Superior temporal gyrus (tissue), 1 donor: ENCODE measurements around the gene TBX5.

Experiments used
- DNase-seq: peaks from one replicate; pipeline ENCODE4 v3.0.0-alpha.2; 2016; ENCODE audit errors: extremely low spot score

The TBX5 gene

DNA sequence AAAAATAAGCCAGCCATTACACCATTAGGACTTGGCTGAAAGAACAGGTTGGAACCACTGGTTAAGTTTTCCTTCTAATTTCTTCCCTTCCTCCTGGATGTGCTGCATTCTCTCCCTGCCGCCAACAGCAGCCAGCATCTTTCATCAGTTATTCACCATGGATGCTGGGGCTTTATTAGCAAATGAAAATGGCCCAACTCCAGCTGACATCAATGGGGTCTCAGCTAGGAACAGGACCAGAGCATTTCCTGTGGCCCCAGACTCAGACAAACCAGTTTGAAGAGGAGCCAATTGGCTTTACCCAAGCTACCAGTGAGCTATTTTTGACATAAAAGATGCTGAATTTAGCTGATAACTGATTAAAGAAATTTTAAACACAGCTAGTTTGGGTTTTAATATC, 26.0 kb upstream of the TBX5 start:
- DNase-seq: no peak

DNA sequence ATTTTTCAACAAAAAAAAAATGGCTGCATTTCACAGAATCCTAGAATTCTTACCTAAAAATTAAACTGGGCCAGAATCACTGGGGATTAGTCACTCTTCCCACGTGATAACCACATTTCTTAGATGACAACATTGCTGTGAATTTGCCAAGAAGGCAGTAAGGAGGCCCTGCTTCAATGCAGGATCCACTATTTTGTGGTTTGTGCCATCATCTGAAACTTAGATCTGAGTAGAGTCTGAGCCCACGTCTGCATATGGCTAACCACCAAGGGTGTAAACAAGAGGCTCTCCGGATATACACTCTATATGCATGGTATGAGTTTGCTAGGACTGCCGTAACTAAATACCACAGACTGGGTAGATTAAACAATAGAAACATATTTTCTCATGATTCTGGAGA, 24.4 kb upstream of the TBX5 start:
- no peak for DNase-seq

DNA sequence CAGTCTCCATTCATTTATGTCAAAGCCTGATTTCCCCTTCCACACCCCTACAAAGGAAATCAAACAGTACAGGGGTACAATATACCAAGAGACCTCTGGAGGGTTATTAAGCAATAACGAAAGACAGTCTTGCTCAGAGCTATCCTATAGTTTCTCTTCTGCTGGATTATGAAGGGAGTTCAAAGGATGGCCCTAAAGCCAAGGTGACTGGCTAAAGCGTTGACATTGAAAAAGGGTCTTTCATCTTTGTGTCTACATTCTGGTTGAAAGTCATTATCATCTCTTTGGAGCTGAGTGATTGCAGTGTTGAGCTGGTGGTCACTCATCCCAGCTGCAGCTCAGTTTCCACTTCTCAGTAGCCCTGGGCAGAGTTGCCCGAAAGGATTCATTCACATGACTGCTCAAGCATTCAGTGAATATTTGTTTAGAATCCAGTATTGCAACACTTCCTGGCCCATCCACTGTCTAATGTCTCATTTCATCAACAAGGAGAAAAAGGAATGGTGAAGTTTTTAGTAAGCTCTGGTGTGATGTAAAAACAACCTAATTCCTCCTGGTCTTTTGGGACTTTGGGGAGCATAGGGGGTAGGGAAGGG, 19.2 kb upstream of the TBX5 start:
- no peak for DNase-seq

DNA sequence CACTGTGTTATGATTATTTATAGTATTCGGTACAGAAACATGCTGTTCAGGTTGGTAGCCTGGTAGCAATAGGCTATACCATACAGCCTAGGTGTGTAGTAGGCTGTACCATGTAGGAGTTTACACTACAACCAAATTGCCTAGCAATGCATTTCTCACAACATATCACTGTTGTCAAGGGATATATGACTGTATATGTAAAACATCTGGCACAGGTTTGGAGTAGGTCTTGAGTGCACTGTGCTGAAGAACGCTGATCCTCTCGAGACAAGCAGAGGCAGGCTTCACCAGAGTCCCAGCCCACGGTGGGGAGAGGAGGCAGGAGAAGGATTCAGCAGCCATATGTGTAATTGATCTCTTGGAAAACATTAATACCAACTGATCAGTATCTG, 15.0 kb upstream of the TBX5 start:
- no peak for DNase-seq

DNA sequence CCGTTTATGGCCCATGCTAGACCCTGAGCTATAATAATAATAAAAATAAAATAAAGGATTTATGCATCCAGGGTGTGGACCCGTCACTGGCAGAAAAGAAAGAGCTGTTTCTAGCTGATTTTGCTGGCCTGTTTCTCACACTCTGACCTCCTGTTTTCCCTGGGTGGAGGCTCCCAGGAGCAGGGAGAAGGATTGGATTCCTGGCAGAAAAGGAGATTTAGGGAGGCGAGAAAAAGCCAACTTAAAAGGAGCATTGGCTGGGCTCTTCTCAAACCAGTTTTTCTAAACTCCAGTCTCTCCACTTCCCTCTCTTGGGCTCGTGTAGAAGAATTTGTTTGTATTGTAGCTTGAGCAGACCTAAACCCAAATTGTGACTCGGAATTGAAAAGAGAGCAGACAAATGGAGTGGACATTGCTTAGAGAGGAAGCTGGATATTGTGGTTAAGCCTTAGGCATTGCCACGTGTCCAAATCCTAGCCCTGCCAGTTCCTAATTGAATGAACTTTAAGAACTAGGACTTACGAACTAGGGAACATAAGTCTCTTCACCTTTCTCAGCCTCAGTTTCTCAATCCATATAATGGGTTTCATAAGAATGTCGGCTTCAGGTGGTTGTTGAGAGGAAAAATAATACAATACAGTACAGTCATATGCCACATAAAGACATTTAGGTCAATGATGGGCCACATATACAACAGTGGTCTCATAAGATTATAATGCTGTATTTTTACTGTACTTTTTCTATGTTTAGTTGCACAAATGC, 14.4 kb upstream of the TBX5 start:
- no peak for DNase-seq

DNA sequence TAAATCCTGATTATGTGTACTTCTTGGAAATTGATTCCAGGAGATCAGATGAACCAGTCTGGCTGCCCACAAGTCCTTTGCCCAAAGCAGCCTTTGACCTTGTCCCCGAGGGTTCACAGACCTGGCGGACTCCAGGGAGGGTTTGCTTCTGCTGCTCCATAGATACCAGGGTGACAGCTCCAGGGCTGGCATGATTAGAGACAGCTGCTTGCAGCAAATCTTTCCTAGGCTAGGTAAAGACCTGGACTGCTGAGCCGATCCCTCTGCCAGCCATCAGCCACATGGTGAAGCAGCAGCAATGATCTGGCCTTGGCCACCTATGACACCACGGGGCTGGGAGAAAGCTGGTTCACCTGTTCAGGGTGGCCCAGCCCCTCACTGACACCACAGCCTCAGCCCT, 10.1 kb upstream of the TBX5 start:
- no peak for DNase-seq

DNA sequence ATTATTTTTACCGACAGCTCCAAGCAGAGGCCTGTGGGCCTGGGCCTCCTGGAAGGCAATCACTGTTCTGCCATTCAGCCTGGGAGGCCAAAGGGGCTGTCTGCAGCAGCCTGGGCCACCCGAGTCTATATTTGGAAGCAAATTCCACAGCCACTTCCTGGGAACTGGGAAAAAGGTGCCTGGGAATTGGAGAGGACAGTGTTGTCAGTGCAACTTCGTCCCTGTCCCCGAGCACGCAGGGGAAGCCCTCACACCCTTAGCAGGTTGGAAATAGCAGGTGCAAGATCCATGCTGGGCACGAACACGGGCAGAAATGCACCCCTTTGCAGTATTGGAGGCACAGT, 9.6 kb upstream of the TBX5 start:
- DNase-seq: no peak

DNA sequence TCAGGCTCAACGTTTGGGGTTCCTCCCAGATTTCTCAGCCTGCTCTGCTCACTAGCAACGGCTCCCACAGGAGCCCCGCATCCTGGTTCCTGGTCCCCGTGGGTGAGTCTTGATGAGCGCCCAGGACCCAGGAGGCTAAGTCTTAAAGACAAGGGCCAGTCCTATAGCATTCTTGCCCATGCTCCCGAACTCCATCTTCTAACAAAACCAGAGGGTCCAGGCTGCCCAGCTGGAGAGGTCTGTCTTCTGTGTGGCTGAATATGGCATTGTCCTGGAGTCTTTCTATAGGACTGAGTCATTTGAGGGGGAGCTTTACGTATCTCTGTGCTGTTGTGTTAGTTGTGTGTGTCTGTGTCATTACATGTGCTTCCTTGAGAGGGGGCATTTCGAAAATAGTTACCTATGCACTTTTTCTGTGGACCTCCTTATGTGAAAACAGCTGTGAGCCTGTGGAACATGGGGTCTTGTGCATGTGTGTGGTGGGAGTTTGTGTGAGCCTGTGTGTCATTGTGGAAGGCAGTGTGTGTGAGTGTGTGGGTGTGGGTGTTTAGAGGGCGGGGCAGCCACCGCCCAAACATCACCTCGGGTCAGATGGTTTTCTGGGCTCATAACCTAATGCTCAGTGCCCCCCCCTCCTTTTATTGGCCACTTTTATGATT, 9.1 kb upstream of the TBX5 start:
- no peak for DNase-seq

DNA sequence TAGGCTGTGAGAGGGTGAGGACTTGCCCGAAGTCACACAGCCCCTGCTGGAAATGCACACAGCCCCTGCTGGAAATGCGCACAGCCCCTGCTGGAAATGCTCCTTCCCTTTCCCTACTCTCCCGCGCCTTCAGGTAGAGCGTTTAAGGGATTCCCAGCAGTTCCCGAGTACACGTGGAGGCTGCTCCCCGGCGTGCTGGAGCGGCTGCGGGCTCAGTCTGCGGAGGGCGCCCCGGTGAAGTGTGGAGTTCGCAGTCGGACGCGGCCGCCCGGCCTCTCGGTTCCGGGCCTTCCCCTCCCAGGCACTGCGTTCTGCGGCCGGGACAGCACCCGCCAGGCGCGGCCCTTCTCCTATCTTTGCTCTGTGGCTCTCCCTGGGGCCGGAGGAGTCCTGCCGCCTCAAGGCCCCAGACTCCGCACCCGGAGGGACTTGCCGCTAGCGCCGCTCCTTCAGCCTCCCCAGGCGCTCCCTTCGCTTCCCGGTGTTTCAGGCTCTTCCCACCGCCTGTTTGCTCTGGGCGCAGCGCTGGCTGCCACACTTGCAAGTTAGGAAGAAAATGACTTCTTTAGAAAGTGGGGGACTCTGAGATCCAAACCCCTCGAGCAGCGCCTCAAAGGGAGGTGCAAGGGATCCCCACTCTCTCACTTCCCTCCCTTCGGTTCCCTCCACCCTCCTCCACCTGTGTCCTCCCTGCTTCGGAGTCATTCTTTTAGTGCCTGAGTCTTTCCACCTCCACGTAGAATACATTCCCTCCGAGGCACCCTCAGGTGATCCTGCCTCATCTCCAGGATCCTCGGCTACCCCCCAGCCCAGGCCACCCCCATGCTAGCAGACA, 8.3 kb upstream of the TBX5 start:
- no peak for DNase-seq

DNA sequence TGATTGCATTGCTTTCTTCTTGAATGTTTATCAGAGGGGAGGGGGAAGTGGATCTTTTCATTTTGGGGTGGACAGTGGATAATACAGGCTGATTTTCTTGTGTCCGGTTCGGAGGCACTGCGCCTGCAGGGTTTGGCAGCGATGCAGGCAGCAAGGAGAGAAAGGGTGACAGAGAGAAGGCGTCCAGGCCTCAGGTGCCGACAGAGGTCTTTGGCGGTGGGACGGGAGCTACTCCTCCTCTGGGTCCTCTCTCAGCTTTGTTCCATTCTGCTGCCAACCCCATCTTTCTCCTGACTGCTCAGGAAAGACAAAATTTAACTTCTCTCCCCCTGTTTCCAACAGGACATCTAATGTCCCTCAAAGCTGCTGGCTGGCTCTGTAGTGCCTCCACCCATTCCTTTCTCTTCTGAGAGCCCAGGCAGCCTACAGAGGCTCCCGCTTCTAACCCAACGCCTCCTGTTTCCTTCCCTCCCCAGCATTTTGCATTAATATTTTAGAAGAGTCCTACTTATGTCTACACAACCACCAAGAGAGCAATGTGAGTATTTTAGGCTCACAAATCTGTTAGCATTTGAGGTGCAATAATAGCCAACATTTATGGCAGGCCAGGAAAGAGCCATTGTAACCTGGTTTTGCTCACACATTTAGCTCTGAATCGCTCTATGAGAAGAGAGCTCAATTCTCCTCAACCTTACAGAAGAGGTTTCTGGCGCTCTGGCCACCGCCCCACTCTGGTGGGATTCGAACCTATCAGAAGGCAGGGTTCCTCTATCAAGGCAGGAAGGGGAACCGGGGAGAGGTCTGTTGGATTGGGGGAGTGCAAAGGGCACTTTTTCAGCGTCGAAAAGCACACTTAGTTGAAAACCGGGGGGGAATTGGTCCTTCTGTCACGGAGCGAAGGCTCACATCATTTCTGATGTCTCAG, 7.1 kb upstream of the TBX5 start:
- no peak for DNase-seq

DNA sequence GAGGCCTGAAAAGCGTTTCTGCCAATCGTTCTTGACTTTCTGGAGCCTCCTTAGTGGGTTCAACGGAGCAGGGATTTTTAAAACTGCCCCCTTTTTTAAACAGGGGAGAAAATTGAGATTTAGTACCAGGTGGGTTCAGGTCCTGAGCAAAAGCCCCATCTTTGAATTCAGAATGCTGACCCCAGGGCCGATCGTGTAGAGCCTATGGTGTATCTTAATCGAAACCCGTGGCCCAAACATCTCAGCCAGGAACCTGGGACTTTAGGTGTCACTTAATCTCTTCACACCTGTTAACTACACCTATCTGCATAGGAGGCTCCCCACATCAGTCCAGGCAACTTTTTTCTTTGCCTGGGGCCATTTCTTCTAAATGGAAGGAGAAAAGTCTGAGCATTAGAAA, 6.4 kb upstream of the TBX5 start:
- DNase-seq: no peak

DNA sequence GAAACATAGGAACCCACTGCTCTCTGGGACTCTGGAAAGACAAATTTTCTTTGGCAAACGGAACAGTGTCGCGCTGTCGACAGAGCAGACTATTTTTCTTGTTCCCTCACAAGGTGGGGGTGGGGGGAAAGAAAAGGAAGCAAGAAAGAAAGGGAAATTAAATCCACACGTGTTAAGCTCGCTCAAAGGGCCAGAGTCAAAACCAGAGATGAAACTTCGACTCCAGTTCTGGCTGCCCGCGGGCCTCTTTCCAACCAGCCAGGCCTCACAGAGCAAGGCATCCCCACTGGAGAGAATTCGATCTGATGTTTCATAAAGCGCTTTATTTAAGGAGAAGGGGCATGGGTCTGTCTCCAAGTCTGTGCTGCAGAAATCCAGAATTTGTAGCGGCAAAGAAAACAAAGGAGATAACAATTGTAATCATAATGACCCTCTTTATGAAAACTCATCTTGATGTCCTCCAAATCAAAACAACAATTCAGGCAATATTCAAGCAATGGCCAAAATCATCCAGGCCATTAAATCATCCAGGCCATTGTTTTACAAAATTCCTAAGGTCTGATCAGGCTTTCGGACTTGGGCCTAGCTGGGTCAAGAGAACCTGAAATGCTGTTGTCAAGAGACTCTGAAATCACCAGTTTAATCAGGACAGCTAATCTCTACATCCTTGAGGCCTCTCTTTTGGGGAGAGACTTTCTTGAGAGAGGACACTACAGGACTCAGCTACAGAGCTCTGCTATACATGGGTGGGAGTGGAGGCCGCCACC, 5.3 kb upstream of the TBX5 start:
- DNase-seq: no peak

DNA sequence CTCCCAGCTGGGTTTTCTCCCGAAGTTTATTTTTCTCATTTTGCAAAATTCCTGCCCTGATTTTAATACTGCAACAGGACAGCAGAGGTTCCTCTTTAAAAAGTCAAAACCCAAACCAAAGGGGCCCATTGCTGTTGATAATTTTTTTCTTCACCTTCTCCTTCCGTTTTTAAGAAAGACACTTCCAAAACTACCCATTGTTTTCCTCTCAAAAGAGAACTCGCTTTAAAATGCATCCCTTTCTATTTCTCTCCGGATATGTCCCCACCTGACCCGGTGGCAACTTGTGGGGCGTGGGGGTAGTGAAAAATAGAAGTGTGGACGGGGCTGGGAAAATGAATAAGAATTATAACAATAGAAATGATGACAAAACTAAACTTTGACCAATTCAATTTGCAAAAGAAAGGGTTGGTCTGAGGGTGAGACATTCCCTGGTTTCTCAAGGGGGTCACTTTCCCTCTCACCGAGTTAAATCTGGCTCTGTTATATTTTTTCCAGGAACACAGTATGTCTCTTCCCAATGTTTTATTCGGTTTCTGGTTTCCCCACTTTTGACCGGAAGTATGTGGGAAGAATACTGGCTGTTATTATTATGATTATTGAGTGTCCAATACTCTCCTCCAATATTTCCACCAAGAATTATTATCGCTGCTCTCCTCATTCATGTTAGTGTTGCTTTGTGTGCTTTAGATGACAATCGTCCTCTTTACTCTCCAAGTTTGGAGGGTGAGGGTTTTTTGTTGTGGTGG, 4.1 kb upstream of the TBX5 start:
- no peak for DNase-seq

DNA sequence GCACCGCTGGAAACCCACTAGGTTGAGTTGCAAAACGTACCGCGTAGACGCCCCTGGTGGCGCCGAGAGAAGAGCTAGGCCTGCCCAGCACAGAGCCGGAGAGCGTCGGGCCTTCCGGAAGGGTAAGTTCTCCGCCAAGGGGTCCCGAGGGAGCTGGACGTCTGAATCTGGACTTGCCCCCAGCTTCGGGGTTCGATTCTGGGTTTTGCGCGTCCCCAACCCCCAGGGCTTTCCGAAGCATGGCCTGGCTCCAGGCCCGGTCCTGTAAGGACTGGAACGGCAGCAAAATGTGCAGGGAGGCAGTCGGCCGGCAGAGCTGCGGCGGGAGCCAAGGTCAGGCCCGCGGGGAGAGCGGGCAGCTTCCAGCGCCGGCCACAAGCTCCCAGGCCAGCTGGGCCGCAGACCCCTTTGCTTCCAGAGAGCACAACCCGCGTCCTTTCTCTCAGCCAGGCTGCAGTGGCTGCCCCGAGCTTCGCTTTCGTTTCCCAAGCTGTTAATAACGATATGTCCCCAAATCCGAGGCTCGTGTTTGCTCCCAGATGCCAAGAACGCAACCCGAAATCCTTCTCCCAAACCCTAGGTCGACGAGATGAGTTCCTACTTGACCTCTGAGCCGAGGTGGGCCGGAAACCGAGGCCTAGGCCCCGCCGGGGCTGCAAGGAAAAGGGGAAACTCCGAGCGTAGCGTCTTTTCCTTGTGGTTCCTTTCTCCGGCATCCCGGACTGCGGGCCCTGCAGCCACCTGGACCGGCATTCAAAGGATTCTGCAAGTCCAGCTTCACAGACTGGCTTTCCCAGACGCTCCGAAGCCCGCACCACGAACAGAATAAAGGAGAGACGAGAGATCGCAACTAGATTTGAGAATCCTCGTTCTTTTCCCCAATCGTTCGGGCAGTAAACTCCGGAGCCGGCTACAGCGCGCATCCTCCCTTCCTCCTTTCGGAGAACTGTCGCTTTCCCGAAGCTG, 3.2 kb upstream of the TBX5 start:
- no peak for DNase-seq

DNA sequence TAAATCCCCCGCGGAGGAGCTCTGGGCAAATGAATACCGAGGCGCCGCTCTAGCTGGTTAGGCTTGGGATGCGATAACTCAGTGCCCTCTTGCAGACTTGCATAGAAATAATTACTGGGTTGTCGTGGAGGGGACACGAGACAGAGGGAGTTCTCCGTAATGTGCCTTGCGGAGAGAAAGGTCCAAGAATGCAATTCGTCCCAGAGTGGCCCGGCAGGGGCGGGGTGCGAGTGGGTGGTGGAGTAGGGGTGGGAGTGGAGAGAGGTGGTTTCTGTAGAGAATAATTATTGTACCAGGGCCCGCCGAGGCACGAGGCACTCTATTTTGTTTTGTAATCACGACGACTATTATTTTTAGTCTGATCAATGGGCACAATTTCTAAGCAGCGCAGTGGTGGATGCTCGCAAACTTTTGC, 2.5 kb upstream of the TBX5 start:
- DNase-seq: no peak

DNA sequence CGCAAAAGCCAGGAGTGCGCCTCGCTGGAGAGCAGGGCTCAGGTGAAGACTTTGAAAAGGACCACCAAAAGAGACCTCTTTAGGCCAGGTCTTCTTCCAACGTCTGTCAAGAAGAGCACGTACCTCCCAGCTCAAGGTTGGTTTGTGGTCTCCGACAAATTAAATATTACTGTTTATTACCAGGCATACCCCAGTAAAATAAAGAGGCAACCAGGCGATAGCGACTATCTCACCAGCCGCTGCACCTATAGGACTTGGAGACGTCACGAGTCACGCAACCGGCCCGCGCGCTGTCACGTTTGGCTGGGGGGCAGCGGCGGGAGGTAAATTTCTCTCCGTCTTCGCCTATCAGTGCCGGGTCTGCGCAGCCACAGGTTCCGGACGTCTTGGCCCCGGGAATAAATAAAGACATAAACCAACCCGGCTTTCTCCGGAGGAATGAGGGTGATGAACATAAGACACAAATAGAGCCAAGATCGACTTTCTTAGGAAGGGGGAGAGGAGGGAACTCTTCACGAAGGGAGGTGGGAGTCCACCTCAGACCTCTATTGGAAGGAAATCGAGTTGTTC, 2.0 kb upstream of the TBX5 start:
- no peak for DNase-seq

DNA sequence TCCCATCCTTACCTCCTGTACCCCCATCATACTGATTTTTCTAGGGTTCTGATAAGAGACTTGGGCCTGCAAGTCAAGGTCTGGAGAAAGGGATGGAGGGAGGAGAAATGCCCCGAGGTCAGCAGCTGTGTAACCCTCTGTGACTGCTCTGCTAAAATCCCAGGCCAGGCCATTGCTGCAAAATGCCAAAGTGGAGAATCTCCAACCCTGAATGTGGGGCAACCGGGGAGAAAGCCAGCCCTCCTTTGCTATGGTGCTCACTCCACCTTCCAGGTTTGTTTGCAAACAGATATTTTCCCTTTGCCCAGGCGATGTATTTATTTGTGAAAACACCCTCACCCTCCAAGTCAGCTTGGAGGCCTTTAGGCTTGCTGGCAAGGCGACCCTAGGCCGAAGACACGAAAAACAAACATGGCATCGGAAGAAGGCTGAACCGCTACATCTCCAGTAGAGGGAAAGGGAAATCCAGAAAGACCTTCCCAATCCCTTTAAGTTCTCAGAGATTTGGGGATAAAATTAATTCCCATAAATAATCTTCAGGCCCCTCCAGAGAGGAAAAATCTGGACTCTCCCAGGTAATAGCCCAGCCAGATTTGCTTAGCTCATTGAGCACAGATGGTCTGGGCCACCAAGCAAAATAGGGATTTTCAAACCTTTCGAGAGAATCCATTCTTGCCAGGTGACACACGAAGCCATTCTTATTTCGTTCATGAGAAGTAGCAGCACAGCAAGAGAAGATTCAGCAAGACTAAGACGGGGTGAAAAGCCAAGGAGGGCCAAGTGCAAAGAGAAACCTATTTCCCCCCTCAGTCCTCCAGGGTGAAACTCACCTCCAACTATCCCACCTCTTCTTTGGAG, 1.3 kb upstream of the TBX5 start:
- no peak for DNase-seq
